Stomach (tissue), 4 donors: ENCODE results near the gene CDCA4.

Experiments used
- CTCF ChIP-seq, 7 experiments: fragments of 450-650 bp in 4 of 7; fragments of 200-600 bp in 3 of 7; sonication (generic) in 3 of 7; IDR thresholded peaks; one replicate each; pipeline ENCODE4 v1.5.1; 2016 to 2019; ENCODE audit warnings: antibody characterized with exemption in 7 of 7, control low read depth in 2 of 7, mild to moderate bottlenecking in 1 of 7
- EP300 ChIP-seq: sonication (generic); formaldehyde crosslinking; IDR thresholded peaks from one replicate; pipeline ENCODE4 v1.6.1; 2017; ENCODE audit warnings: antibody characterized with exemption
- POLR2A ChIP-seq, 4 donors: fragments of 450-650 bp; IDR thresholded peaks; one replicate each; pipeline ENCODE4 v1.6.1; 2016; ENCODE audit warnings: antibody characterized with exemption in 4 of 4, control low read depth in 2 of 4, mild to moderate bottlenecking in 1 of 4, moderate library complexity in 1 of 4

- TF ChIP-seq CTCF (IDR thresholded peaks at IDR 0.05) (peak in 4 of 7 experiments; percentile 23 to 54 (median 40)), POLR2A (IDR thresholded peaks at IDR 0.05) (no peak), EP300 (no peak)
Measured at GRCh38 chr14:105012171-105012985, 8.5 kb downstream of the CDCA4 start.
